HG03103 (cell line): ENCODE results near the gene DGKQ.
A peak's percentile ranks its signal among the peaks of the same experiment; 100 is the strongest.
"Not testable (repeated sequence)": the region's sequence is repeated elsewhere in the genome, so short reads cannot be mapped to it uniquely, and the experiment has no call there.

Source experiments
- ATAC-seq: cut with Tn5 transposase; IDR thresholded peaks from one replicate; pipeline ENCODE4 v1.9.1; 2021; ENCODE audit warnings: low read depth; ENCODE audit not compliant: unreplicated experiment

The DGKQ gene

DNA sequence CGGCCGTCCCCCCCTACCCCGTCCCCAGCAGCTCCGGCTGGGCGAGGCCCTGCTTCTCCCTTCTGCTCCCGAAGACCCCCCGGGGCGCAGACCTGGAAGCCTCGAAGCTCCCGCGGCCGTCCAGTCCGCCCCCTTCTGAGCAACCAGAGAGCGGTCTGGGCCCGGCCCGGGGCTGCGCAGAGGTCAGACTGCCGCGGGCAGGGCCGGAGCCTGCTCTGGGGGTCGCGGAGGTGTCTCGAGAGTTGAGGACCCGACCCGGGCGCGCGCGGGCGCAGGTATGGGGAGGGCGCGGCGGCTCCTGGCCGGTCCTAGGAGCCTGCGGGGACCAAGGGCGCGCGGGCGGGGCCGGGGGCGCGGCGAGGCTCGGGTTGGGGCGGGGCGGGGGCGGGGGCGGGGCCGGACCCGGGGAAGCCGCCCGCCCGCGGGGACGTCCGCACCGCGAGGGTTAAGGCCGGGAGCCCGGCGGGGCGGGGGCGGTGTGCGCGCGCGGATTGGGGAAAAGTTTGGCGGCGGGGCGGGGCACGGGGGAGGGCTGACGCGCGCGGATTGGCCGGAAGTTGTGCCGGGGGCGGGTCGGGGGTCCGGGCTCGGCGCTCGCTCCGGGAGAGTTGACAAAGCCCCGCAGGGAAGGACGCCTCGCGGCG lies 37.8 kb upstream of the DGKQ start, which contains the start of gene FGFRL1:
FGFRL1 (plus strand) TSS at position 605 of the 644 bp plus-strand sequence. CDS start 860 bp downstream, outside the sequence.
- peak; percentile 46 for ATAC-seq

DNA sequence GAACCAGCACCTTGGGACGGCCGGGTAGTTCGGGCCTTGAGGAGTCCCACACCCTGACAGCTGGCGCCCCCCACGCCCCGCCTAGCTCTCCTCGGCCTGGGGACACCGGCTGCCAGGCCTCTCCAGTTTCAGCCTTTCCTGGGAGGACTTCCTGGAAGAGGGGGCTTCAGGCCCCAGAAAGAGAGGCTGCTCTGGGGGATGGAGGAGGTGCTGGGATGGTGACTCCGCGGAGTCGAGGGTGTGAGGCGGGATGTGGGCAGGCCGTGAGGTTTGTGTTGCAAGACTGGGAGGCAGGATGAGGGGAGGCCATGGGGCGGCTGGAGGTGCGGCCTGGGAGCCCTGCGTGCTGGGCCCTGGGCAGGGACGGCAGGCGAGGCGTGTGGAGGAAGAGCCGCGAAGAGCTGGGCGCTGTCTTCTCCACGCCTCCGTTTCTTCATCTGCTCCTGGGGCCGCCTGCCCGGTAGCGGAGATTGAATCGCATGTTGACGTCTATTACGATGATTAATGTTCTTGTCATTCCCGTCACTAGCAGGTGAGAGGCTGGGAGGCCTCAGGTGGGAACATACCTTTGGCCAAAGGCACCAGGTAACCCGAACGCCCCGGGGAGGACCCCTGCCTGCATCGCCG lies 37.1 kb upstream of the DGKQ start:
- no peak for ATAC-seq

DNA sequence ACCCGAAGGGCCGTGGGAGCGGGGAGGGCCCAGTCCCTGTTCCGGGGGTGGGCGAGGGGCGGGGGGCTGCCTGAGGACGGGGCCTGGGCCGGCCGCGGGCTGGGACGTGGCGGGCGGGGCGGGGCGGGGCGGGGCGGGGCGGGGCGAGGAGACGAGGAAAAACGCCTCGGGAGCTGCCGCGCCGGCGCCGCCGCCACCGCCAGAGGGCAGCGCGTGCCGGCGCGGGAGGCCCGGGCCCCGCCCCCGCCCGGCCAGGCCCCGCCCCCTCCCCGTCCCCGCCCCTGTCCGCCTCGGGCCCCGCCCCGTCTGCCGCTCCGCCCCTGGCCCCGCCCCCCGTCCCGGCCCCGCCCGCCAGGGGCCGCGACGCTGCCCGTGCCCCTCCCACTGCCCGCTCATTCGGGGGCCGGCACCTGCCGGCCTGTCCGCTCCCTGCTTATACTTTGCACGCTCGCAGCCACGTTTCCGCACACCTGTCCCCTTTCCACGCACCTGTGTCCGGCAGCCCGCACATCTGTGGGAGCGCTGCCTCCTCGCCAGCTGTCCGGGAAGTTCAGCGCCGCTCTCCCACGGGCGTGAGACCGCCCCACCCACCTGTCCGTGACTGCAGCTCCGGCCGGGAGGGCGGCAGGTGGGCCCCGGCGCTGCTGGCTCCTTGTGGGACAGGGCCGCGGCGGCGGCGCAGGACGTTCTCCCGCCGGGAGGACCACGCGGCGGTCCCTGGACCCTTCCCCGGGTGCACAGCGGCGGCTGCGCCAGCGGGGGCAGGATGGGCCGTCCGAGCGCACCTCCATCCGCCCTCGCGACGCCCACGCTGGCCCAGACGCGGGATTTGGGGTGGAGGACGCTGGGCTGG lies 36.4 kb upstream of the DGKQ start:
- no peak for ATAC-seq

DNA sequence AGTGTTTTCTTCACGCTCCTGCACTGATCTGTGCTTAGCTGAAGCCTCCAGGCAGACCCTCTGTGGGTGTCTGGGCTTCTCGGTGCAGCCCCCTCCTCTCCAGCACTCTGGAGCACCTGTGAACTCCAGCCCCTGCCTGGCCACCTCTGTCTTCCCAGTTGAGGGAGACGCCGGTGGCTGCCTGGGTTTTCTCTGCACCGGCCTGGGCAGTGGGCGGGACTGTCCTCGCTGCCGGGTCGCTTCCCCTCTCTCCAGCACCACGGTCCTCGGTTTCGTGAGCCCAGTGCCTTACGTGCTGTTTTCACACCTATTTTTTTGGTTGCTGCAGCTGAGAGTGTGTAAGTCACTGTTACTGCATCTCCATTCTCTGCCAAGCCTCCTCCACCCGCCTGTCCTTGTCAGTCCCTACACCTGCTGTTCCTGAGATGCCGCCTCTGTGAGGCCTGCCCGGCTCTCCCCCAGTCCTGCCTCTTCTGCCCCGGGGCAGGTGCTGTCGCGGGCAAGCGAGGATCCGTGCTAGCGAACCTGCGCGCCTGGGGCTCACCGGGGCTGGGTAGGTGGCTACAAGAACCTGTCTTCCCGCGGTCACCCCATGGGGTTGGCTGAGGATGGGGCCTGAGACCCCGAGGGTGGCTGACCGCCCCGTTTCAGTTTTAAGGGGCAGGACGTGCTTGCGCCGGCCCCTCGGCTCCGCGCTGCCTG lies 35.6 kb upstream of the DGKQ start:
- no peak for ATAC-seq

DNA sequence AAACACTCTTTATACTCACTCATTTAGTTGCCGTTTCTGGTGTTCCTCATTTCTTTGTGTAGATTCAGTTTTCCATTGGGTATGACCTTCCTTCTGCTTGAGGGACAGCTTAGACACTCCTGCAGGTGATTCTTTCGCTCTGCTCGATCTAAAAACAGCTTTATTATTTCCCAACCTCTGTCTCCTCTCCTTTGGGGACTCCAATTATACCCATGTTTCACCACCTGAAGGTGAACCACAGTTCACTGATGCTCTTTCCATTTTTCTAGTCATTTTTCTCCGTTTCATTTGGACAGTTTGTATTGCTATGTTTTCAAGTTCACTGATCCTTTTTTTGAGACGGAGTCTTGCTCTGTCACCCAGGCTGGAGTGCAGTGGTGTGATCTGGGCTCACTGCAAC lies 33.5 kb upstream of the DGKQ start:
- no peak for ATAC-seq

DNA sequence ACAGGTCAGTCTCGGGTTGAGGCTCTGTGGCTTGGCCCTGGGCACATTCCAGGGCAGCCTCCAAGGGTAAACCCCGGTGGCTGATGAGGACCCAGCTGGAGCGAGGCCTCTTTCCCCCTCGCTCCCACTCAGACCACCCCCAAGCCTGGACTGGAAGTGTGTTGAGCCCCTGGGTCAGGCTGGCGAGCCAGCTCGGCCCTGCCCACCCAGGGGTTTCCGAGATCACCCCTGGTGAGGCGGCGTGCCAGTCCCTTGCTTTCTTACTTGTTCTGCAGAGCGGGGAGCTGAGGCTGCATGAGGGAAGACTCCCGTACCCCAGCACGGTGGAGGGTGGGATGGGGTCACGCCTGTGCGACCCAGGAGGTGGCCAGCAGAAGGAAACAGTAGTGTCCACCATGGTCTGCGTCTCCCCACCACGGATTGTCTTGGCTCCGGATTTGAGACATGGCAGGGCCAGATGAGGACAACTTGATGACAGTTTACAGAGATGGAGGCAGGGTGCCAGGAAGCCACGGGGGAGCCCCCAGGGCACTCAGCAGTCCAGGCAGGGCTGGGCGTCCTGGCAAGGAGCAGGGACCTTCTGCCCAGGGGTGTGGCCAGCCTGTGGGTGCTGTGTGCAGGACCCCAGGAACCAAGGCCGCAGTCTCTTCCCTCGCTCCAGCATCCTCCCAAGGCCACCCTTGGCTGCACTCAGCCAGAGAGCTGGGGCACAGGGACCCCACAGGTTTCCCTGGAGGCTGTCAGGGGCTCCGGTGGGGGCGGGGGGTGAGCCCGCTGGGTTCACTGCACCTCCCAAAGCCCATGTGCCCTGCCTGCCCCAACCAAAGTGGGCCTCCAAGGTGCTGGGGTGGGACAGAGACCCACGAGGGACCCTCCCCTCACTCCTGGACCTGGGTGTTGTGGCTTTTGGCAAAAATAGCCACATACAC lies 31.5 kb upstream of the DGKQ start:
- ATAC-seq = no peak

DNA sequence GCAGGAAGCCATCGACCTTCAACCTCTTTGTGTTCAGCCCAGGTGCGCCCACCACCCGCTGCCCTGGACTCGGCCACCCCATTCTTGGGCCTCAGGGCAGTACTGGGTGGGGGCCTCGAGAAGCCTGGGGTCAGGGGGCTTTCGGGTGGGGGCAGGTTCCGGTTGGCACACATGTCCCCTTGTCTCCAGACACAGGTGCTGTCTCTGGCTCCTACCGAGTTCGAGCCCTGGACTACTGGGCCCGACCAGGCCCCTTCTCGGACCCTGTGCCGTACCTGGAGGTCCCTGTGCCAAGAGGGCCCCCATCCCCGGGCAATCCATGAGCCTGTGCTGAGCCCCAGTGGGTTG lies 30.7 kb upstream of the DGKQ start:
- ATAC-seq = no peak

DNA sequence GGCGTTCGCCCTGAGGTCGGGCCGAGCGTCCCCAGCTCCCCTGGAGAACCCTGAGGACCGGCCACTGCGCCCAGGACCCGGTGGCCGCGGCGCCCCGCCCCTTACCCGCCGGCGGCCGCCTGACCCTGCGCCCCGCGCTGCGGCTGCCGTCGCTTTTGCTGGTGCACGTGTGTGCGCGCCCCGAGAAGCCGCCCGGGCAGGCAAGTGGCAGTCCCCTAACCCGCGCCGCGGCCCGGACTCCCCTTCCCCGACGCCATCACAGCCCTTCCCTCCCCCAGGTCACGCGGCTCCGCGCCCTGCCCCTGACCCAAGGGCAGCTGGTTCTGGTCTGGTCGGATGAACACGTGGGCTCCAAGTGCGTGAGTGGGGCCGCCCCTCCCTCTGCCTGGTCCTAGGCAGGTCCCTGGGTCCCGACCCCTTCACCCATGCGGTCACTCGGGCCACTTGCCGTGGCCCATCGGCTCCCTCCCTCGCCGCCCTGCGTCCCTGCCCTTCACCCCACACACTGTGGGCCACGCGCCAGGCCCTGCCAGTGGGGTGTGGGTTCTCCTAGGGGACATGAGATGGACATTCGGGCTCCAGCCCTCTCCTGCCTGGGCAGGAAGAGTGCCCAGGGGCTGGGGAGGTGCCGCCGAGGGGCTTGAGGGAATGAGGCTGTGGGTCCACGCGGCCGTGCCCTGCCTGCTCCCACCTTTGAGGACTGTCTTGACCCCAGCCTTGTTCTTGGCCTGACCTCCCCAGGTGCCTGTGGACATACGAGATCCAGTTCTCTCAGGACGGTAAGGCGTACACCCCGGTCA lies 30.1 kb upstream of the DGKQ start:
- ATAC-seq = no peak

DNA sequence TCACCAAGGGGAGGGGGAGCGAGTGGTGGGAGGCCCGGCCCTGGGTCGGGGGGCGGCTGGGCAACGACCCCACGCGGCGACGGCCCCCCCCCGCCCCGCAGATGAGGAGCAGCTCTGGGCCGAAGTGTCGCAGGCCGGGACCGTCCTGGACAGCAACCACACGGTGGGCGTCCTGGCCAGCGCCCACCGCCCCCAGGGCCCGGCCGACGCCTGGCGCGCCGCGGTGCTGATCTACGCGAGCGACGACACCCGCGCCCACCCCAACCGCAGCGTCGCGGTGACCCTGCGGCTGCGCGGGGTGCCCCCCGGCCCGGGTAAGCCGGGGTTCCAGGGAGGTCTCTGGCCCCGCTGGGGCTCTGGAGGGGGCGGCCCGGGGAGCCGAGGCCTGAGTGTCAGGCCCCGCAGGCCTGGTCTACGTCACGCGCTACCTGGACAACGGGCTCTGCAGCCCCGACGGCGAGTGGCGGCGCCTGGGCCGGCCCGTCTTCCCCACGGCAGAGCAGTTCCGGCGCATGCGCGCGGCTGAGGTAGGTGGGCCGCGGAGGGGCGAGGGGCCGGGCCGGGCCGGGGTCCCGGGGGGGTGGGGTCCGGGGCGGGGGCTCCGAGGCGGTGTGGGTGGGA lies 29.4 kb upstream of the DGKQ start:
- no peak for ATAC-seq

DNA sequence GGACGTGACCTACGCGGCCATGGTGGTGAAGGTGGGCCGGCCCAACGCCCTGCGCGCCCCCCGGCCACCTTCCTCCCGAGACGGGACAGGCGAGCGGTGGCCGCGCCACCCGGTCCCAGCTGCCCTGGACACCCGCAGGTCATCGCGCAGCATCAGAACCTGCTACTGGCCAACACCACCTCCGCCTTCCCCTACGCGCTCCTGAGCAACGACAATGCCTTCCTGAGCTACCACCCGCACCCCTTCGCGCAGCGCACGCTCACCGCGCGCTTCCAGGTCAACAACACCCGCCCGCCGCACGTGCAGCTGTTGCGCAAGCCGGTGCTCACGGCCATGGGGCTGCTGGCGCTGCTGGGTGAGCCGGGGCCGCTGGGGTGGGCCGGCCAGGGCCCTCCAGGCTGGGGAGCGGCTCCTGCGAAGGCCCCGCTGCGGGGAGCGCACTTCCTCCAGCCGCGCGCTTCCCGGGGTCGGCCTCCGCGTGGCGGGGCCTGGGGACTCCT lies 28.8 kb upstream of the DGKQ start:
- ATAC-seq = no peak

DNA sequence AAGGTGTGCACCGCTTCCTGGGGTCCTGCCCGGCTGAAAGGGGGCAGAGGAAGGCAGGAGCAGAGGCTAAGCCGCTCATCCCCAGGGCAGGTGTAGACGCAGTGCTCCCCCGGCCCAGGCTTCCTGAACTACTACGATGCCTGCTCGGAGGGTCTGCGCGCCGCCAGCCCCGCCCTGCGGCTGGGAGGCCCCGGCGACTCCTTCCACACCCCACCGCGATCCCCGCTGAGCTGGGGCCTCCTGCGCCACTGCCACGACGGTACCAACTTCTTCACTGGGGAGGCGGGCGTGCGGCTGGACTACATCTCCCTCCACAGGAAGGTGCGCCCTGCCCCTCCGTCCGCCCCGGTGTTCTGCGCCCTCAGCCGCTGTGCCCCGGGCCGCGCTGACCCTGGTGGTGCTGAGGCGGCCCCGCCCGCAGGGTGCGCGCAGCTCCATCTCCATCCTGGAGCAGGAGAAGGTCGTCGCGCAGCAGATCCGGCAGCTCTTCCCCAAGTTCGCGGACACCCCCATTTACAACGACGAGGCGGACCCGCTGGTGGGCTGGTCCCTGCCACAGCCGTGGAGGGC lies 28.3 kb upstream of the DGKQ start:
- no peak for ATAC-seq

DNA sequence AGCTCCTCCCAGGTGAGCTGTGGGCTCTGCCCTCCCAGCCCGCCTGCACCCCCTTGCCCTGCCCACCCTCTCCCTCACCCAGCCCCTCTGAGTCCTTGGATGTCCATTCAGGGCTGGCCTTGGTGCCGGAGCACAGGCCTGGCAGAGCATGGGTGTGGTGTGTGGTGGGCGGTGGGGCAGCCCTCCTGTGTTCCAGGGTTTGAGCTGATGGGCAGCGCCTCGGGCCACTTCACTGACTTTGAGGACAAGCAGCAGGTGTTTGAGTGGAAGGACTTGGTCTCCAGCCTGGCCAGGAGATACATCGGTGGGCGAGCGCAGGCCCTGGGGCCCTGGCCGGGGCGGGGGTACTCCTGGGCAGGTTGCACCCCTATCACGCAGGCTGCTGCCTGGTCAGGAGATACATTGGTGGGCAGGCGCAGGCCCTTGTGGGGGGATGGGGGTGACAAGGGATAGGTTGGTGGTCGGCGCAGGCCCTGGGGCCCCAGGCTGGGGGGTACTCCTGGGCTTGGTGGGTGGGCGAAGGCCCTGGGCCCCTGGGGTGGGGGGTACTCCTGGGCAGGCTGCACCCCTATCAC lies 27.4 kb upstream of the DGKQ start:
- no peak for ATAC-seq

DNA sequence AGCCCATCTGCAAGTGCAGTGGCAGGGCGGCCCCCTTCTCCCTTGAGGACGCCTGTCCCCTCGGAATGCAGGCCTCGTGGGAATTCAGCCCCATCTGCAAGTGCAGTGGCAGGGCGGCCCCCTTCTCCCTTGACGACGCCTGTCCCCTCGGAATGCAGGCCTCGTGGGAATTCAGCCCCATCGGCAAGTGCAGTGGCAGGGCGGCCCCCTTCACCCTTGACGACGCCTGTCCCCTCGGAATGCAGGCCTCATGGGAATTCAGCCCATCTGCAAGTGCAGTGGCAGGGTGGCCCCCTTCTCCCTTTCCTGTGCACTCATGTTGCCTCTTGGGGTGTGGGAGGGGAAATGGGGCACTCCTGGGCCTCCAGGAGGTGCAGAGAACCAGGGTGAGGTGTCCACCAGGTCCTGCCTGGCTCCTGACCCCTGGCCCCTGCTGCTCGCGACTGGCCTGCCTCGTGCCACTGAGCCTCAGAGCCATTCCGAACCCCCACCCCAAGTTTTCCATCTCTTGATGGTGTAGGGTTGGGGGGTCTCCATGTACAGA lies 26.6 kb upstream of the DGKQ start:
- no peak for ATAC-seq

DNA sequence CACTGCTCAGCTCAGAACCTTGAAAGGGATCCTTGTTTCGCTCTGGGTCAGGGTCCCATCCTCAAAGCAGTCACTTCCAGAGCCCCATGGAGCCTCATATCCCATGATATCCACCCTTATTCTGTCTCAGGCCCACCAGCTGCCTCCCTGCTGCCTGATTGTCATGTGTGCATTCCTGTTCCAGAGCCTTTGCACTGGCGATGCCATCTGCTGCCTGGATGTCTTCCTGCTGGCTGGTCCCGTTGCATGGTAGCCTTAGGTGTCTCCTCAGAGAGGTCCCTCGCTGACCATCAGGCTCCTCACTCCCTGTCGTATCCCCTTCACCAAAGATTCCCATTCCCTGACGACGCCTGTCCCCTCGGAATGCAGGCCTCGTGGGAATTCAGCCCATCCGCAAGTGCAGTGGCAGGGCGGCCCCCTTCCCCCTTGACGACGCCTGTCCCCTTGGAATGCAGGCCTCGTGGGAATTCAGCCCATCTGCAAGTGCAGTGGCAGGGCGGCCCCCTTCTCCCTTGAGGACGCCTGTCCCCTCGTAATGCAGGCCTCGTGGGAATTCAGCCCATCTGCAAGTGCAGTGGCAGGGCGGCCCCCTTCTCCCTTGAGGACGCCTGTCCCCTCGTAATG lies 26.0 kb upstream of the DGKQ start:
- not testable (repeated sequence) for ATAC-seq

DNA sequence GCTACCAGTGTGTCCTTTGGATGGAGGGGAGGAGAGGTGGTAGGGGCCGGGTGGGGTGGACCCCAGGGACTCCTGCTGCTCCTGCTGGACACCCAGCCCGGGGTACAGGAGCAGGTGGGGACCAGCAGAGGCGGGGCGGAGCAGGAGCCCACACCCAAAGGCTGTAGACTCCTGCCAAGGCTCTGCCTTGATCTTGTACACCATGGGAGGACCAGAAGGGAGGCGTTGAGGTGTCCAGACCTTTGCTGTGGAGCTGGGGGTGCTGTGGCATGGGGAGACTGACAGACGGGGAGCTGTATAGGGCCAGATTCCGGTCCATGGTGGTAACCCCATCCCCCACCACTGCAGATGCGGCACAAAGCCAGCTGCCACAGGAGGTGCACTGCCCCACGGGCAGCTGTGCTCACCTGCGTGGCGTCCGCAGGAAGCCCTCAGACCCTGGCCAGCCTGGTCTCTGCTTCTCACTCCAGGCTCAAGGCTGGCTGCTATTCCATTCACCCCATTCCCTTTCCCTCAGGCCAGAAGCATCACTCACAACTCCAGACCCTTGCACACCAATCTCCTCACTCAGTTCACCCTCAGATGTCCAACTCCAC lies 24.8 kb upstream of the DGKQ start:
- ATAC-seq = no peak

DNA sequence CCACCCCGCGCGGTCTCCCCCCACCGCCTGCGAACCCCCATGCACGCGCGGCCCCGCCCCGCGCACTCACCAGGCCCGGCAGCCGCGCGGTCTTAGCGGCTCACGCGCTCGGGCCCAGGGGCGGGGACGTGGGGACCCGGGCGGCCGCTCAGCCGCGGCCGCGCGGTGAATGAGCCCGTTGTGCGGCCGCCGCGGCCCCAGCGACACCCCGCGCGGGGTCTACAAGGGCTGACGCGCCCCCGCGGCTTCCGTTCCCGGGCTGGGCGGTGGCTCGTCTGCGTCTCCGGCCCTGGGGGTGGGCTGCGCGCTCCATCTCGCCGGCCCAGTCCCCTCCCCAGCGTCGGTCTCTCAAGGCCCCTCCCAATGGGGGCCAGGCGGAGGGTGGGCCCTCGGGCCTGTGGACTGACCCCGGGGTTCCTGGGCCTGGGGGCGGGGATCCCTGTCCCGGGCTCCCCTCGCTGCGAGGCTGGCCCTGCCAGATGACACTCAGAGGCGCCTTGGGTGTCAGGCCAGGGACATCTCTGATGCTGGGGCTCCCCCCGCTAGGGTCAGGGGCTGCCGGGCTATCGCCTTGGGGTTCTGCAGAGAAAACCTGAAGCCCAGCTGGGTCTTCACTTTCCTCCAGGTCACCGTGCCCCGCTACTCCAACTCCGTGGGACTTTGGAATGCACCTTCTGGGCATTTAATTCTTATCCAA lies 24.2 kb upstream of the DGKQ start:
- no peak for ATAC-seq
